ENCODE measurements around the gene YWHAQ.
A peak's percentile ranks its signal among the peaks of the same experiment; 100 is the strongest.

Gene YWHAQ

DNA sequence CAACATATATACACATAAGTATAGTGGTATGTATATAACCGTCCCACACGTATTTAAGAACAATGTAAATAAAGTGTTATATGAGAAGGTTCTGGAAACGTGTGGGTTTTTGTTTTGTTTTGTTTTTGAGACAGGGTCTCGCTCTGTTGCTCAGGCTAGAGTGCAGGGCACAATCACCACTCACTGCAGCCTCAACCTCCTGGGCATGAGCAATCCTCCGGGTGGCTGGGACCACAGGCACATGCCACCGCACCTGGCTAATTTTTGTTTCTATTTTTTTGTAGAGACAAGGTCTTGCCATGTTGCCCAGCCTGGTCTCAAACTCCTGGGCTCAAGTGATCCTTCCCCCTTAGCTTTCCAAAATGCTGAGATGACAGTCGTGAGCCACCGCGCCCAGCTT, 81.4 kb downstream of the YWHAQ start:
- no peak overlapping the region for H3K27ac ChIP-seq
- no peaks in the 10 kb centered on the region for H3K9me3 ChIP-seq (ENCODE audit: low read depth, low read length)
- DNase-seq (ENCODE audit: low read depth, low spot score), result no peak
- TF ChIP-seq POLR2AphosphoS5 (IDR thresholded peaks at IDR 0.05; ENCODE audit: borderline replicate concordance, low read depth, low read length) (no peak), EZH2 (IDR thresholded peaks at IDR 0.05) (no peak), FOXP2 (optimal IDR thresholded peaks at IDR 0.05; ENCODE audit: control extremely low read depth, extremely low read length, insufficient read depth) (no peak)
- H3K9ac ChIP-seq (ENCODE audit: insufficient read length), result no peak overlapping the region
- H3K4me3 ChIP-seq, result no peak overlapping the region
- H3K36me3 ChIP-seq (ENCODE audit: insufficient read depth, low read length), result no peaks in the 10 kb centered on the region

DNA sequence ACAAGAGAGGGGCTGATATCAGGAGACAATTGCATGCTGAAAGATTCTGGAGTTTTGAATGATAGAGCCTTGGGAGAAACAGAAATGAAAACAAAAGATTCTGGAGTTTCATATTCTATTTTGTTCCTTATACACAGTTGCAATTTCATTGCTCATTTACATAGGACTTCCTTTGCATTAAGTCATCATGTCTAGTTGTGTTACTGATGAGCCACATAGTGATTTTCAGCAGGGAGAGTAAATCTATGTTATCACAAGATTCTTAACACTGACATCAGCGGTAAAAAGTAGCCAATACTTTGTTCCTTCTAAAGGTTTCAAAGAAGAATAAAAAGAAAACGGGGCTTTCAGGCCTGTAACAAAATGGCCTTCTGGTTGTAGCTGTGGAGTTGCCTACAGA, 82.3 kb downstream of the YWHAQ start:
- H3K9ac ChIP-seq (ENCODE audit: insufficient read length), result no peak overlapping the region
- no peaks in the 10 kb centered on the region for H3K36me3 ChIP-seq (ENCODE audit: insufficient read depth, low read length)
- no peak for TF ChIP-seq POLR2AphosphoS5 (IDR thresholded peaks at IDR 0.05; ENCODE audit: borderline replicate concordance, low read depth, low read length)
- H3K4me3 ChIP-seq, result no peak overlapping the region
- no peak overlapping the region for H3K27ac ChIP-seq
- DNase-seq (ENCODE audit: low read depth, low spot score), result no peak
- no peaks in the 10 kb centered on the region for H3K9me3 ChIP-seq (ENCODE audit: low read depth, low read length)

DNA sequence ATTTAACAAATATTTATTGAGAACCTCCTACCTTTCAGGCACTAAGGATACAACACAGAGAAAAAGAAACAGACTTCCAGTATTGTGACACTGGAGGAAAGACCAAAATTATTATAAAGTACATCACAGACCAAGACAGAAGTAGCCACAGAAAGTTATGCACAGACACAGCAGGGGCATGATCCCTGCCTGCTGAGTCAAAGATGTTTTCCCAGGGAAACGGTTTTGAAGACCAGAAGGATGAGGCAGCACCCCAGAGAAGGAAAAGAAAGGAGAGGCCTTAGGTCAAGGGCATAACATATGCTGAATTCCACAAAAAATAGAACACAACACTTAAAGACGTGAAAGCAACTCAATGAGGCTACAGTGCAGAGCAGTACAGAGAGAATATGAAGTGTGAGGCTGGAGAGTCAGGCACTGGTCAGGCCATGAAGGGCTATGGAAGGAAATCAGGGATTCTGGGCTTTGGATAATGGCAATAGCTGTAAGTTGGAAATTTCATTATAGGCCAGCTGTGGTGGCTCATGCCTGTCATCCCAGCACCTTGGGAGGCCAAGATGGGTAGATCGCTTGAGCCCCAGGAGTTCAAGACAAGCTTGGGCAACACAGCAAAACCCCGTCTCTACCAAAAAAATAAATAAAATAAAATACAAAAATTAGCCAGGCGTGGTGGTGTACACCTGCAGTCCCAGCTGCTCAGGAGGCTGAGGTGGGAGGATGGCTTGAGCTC, 83.4 kb downstream of the YWHAQ start:
- no peak for DNase-seq (ENCODE audit: low read depth, low spot score)
- H3K36me3 ChIP-seq (ENCODE audit: insufficient read depth, low read length), result peaks cover 3% of the 10 kb centered on the region
- no peak for TF ChIP-seq POLR2AphosphoS5 (IDR thresholded peaks at IDR 0.05; ENCODE audit: borderline replicate concordance, low read depth, low read length)
- no peak for TF ChIP-seq EZH2 (IDR thresholded peaks at IDR 0.05)
- TF ChIP-seq FOXP2 (optimal IDR thresholded peaks at IDR 0.05; ENCODE audit: control extremely low read depth, extremely low read length, insufficient read depth), result no peak
- H3K9me3 ChIP-seq (ENCODE audit: low read depth, low read length), result no peaks in the 10 kb centered on the region
- H3K27ac ChIP-seq, result no peak overlapping the region
- H3K4me3 ChIP-seq, result no peak overlapping the region
- H3K9ac ChIP-seq (ENCODE audit: insufficient read length), result no peak overlapping the region

DNA sequence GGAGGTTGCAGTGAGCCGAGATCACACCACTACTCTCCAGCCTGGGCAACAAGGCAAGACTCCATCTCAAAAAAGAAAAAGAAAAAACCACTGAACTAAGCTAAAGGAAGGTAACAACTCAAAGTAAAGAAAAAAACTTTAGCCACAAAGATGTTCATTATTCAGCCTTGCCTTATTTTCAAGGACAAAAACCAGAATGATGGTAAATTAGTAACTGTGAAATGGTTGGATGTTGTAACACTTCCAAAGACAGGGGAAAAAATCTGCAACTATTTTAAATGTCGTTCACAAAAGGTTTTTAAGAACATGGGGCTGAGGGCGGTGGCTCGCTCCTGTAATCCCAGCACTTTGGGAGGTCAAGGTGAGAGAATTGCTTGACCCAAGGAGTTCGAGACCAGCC, 85.3 kb downstream of the YWHAQ start:
- Histone ChIP-seq H3K27ac (no peak overlapping the region), H3K4me3 (no peak overlapping the region), H3K9ac (ENCODE audit: insufficient read length) (no peak overlapping the region), H3K36me3 (ENCODE audit: insufficient read depth, low read length) (peaks cover 3% of the 10 kb centered on the region), H3K9me3 (ENCODE audit: low read depth, low read length) (no peaks in the 10 kb centered on the region)
- no peak for TF ChIP-seq EZH2 (IDR thresholded peaks at IDR 0.05)
- TF ChIP-seq POLR2AphosphoS5 (IDR thresholded peaks at IDR 0.05; ENCODE audit: borderline replicate concordance, low read depth, low read length), result no peak
- TF ChIP-seq FOXP2 (optimal IDR thresholded peaks at IDR 0.05; ENCODE audit: control extremely low read depth, extremely low read length, insufficient read depth), result no peak
- no peak for DNase-seq (ENCODE audit: low read depth, low spot score)

- DNase-seq (ENCODE audit: low read depth, low spot score), result no peak
- H3K4me3 ChIP-seq, result no peak overlapping the region
- H3K27ac ChIP-seq, result no peak overlapping the region
- TF ChIP-seq POLR2AphosphoS5 (IDR thresholded peaks at IDR 0.05; ENCODE audit: borderline replicate concordance, low read depth, low read length) (no peak), EZH2 (IDR thresholded peaks at IDR 0.05) (no peak), FOXP2 (optimal IDR thresholded peaks at IDR 0.05; ENCODE audit: control extremely low read depth, extremely low read length, insufficient read depth) (no peak)
- H3K36me3 ChIP-seq (ENCODE audit: insufficient read depth, low read length), result peaks cover 3% of the 10 kb centered on the region
- no peaks in the 10 kb centered on the region for H3K9me3 ChIP-seq (ENCODE audit: low read depth, low read length)
- no peak overlapping the region for H3K9ac ChIP-seq (ENCODE audit: insufficient read length)
Observed at GRCh38 chr2:9543557-9543956, 87.2 kb downstream of the YWHAQ start.

DNA sequence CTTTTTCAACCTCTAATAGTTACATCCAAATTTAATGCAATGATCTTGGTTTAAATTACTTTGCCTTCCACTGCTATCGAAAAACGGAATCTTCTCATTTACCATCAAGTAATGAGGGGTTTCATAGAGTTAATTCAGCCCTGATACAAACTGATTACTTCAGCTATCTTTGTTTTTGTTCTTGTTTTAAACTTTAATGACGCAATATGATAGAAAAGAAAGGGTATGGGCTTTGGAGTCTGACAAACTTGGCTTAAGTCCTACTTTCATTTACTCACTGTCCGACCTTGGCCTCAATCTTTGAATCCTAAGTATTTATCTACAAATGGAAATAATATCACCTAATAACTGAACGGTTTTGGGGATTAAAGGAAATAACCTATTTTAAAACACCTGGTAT, 91.3 kb downstream of the YWHAQ start:
- no peak for DNase-seq (ENCODE audit: low read depth, low spot score)
- H3K36me3 ChIP-seq (ENCODE audit: insufficient read depth, low read length), result peaks cover 19% of the 10 kb centered on the region
- H3K27ac ChIP-seq, result peak overlapping the region; percentile 57
- no peaks in the 10 kb centered on the region for H3K9me3 ChIP-seq (ENCODE audit: low read depth, low read length)
- TF ChIP-seq FOXP2 (optimal IDR thresholded peaks at IDR 0.05; ENCODE audit: control extremely low read depth, extremely low read length, insufficient read depth) (no peak), POLR2AphosphoS5 (IDR thresholded peaks at IDR 0.05; ENCODE audit: borderline replicate concordance, low read depth, low read length) (no peak), EZH2 (IDR thresholded peaks at IDR 0.05) (no peak)
- H3K9ac ChIP-seq (ENCODE audit: insufficient read length), result no peak overlapping the region
- H3K4me3 ChIP-seq, result no peak overlapping the region

- Histone ChIP-seq H3K9me3 (ENCODE audit: low read depth, low read length) (no peaks in the 10 kb centered on the region), H3K27ac (peak overlapping the region; percentile 93), H3K36me3 (ENCODE audit: insufficient read depth, low read length) (peaks cover 30% of the 10 kb centered on the region), H3K4me3 (peak overlapping the region; percentile 52), H3K9ac (ENCODE audit: insufficient read length) (peak overlapping the region; percentile 38)
- DNase-seq (ENCODE audit: low read depth, low spot score), result peak; percentile 51
- TF ChIP-seq FOXP2 (optimal IDR thresholded peaks at IDR 0.05; ENCODE audit: control extremely low read depth, extremely low read length, insufficient read depth) (no peak), POLR2AphosphoS5 (IDR thresholded peaks at IDR 0.05; ENCODE audit: borderline replicate concordance, low read depth, low read length) (no peak), EZH2 (IDR thresholded peaks at IDR 0.05) (no peak)
Observed at GRCh38 chr2:9538000-9538507, 92.7 kb downstream of the YWHAQ start.

GRCh38 chr2:9536504-9536903, 94.3 kb downstream of the YWHAQ start:
- DNase-seq (ENCODE audit: low read depth, low spot score), result no peak
- no peak overlapping the region for H3K4me3 ChIP-seq
- H3K36me3 ChIP-seq (ENCODE audit: insufficient read depth, low read length), result peaks cover 37% of the 10 kb centered on the region
- no peak overlapping the region for H3K9ac ChIP-seq (ENCODE audit: insufficient read length)
- no peaks in the 10 kb centered on the region for H3K9me3 ChIP-seq (ENCODE audit: low read depth, low read length)
- no peak overlapping the region for H3K27ac ChIP-seq
- no peak for TF ChIP-seq EZH2 (IDR thresholded peaks at IDR 0.05)
- no peak for TF ChIP-seq POLR2AphosphoS5 (IDR thresholded peaks at IDR 0.05; ENCODE audit: borderline replicate concordance, low read depth, low read length)
- TF ChIP-seq FOXP2 (optimal IDR thresholded peaks at IDR 0.05; ENCODE audit: control extremely low read depth, extremely low read length, insufficient read depth), result no peak

DNA sequence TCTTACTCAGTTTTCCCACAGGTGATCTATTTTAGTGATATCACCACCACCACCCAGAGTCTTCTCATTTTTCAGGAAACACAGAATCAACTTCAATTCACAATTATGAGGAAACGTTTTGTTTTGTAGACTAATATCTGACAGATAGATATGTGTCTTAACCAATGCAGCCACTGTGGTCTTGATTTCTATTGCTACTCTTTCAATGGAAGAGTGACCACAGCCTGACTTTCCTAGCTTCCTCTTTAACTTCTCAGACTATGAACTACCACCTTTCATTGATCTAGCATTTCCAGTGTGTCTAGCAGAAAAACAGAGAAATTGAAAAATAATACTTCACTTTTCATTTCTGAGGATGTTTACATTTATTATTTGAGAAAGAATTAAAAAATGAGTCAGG, 95.6 kb downstream of the YWHAQ start:
- DNase-seq (ENCODE audit: low read depth, low spot score), result no peak
- Histone ChIP-seq H3K9ac (ENCODE audit: insufficient read length) (no peak overlapping the region), H3K27ac (no peak overlapping the region), H3K36me3 (ENCODE audit: insufficient read depth, low read length) (peaks cover 38% of the 10 kb centered on the region), H3K9me3 (ENCODE audit: low read depth, low read length) (no peaks in the 10 kb centered on the region), H3K4me3 (no peak overlapping the region)
- TF ChIP-seq FOXP2 (optimal IDR thresholded peaks at IDR 0.05; ENCODE audit: control extremely low read depth, extremely low read length, insufficient read depth) (no peak), POLR2AphosphoS5 (IDR thresholded peaks at IDR 0.05; ENCODE audit: borderline replicate concordance, low read depth, low read length) (no peak), EZH2 (IDR thresholded peaks at IDR 0.05) (no peak)

Data from SK-N-MC (cell line).